ENCODE data around the gene HACD2.

The HACD2 gene

DNA sequence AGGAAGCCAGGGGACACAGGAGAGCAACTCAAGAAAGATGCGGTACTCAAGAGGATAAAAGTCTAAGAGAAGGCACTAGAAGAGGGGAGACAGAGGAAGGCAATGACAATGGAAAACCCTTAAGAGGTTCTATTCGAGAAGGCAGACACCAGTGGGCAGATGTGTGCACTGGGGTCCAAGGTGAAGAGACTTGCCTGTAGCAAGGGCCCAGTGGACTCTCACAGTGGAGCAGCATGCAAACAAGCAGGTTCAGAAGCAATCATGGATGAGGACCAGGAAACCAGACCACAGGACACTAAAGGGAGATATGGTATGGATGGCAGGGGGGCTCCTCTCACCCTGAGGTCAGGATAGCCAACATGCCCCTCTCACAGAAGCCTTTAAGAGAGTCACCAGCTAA lies 138.6 kb downstream of the HACD2 start:
- DNase-seq (ENCODE audit: low spot score), result no peak

DNA sequence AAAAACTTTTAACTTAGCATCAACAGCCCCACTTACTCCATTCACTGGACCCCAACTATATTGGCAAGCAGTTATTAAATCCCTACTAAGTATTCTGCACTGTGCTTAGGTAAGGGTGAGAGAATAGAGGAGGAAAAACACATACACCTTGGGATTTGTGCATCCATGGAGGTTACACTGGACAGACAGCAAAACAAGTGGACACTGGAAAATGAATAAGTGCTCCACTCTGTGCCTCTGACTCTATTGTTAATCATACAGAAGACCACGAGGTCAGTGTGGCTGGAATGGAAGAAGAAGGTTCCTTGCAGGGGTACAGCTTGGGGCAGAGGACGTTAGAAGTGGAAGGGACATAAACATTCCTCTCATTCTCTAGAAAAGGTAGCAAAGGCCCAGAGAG lies 139.2 kb downstream of the HACD2 start:
- no peak for DNase-seq (ENCODE audit: low spot score)

DNA sequence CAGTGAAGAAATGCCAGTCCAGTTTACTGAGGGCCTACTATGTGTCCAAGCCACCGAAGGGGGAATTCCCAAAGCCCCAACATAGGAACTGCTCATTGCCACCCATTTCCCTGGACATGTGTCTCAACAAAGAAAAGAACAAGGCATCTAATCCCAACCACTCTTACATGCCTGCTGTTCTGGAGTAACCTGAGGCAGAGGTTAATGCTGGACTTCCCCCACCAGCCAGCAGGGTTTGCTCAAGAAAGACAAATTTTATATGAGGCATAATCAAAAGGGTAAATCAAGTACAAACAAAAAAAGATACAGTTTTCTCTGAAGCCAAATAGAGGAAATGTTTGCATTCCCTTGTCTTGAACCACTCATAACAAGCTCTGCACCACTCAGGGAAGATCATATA lies 140.1 kb downstream of the HACD2 start:
- no peak for DNase-seq (ENCODE audit: low spot score)

DNA sequence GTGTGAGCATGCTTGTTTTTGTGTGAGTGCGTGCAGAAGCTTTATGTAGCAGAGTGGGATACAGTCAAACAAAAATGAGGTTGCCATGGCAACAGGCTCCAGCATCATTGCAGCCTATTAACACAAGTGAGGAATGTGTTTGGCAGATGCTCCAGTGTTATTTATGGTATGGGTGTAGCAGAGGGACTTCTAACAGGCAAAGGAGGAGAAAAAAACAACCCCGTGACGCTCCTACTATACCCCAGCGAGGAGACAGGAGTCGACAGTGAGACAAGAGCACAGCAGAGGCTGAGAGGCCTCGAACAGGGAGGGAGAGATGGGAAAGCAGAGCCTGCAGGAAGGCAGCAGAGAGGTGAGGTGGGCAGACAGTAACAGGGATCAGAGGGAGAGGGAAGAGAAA lies 140.8 kb downstream of the HACD2 start:
- DNase-seq (ENCODE audit: low spot score), result no peak

DNA sequence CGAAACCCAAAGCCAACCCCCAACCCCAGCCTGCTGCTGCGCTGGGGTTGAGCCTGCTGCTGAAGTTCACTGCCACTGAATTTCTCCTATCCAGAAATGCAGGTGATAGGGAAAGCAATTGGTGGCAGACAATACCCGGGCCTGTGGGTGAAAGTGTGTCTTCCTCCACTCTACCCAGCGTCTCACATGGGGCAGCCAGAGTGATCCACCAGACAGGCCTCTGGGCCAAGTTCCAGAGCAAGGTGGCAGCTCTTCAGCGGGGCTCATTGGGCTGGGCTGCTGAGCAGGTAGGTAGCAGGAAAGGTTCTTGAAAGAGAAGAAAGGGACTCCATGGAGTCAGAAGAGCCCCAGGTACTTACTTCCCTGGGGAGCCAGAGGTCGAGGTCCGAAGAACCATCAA lies 141.9 kb downstream of the HACD2 start:
- no peak for DNase-seq (ENCODE audit: low spot score)

DNA sequence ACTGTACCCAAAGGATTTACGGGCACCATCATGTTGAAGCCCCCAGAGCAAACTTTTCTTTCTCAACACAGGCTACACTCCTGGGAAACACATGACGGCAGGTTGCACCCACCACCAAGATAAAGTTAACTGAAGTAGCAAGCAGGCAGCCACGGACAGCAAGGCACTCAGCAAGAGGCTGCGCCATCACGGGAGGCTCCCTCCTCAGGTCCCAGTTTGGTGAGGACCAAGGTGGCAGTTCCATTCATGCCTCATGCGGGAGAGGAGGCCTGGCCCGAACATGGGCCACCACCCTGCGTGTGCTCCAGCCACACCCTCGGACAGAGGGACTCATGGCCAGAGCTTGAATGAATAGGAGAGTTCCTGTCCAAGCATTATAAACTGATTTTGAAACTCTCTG lies 142.7 kb downstream of the HACD2 start:
- no peak for DNase-seq (ENCODE audit: low spot score)
